A673 (cell line): Measurements from ENCODE around the gene HEMK1. TPM values are rescaled to one million over a fixed set of nuclear protein-coding genes. Genes with fewer than 3 reads are reported as not detected.

Source experiments
- BruUV-seq: library from RNA; stranded (reverse); fragments of 400-500 nt; replicated peaks from 2 replicates; lab custom pipeline; 2021; lab: Mats Ljungman, UMichigan
- CTCF ChIA-PET: fragments of 300-600 bp; sonication (Branson Sonifier 250); formaldehyde crosslinking; loops from one replicate; lab custom pipeline; 2022; ENCODE audit warnings: antibody characterized with exemption; lab: Charles Lee
- POLR2A ChIA-PET: fragments of 300-600 bp; sonication (Branson Sonifier 250); formaldehyde crosslinking; loops from one replicate; lab custom pipeline; 2022; ENCODE audit warnings: antibody characterized with exemption; ENCODE audit not compliant: low non-redundant PET; lab: Charles Lee
- DNase-seq: peaks from one replicate; pipeline ENCODE4 v3.0.0-alpha.2; 2015; ENCODE audit warnings: low spot score
- H3K27ac ChIP-seq: fragments of 200-600 bp; sonication (generic); 2 replicates; pipeline ENCODE4 v1.5.1; 2016; ENCODE audit warnings: mixed run types, low read depth, mild to moderate bottlenecking, mixed read lengths, antibody characterized with exemption, low read length; ENCODE audit not compliant: poor library complexity, severe bottlenecking
- H3K27me3 ChIP-seq: fragments of 200-600 bp; sonication (generic); replicated peaks from 2 replicates; pipeline ENCODE4 v1.6.1; 2017; ENCODE audit warnings: mixed run types, low read depth, mild to moderate bottlenecking, mixed read lengths, antibody characterized with exemption, low read length; ENCODE audit not compliant: insufficient read depth, poor library complexity
- H3K36me3 ChIP-seq: fragments of 200-600 bp; sonication (generic); 2 replicates; pipeline ENCODE4 v1.6.1; 2016; ENCODE audit warnings: mixed run types, mild to moderate bottlenecking, mixed read lengths, antibody characterized with exemption, low read length; ENCODE audit not compliant: insufficient read depth, poor library complexity, severe bottlenecking
- H3K4me1 ChIP-seq: fragments of 200-600 bp; sonication (generic); 2 replicates; pipeline ENCODE4 v1.6.1; 2017; ENCODE audit warnings: mixed run types, mild to moderate bottlenecking, mixed read lengths, antibody characterized with exemption, low read length; ENCODE audit not compliant: insufficient read depth, poor library complexity, severe bottlenecking
- H3K4me3 ChIP-seq: fragments of 200-600 bp; sonication (generic); 2 replicates; pipeline ENCODE4 v1.5.1; 2016; ENCODE audit warnings: low read depth, mixed run types, mild to moderate bottlenecking, mixed read lengths, low read length; ENCODE audit not compliant: poor library complexity, severe bottlenecking
- H3K9me3 ChIP-seq: fragments of 200-600 bp; sonication (generic); 2 replicates; pipeline ENCODE4 v1.6.1; 2016; ENCODE audit warnings: mixed run types, low read depth, mild to moderate bottlenecking, mixed read lengths, antibody characterized with exemption, low read length; ENCODE audit not compliant: poor library complexity, severe bottlenecking
- EZH2 ChIP-seq: fragments of 200-600 bp; sonication (generic); IDR thresholded peaks from 2 replicates; pipeline ENCODE4 v1.6.1; 2017; ENCODE audit warnings: borderline replicate concordance, low read depth, mild to moderate bottlenecking, mixed read lengths, antibody characterized with exemption, low read length; ENCODE audit not compliant: poor library complexity, severe bottlenecking
- intact Hi-C: fragments of 100-400 bp; cut with micrococcal nuclease; formaldehyde crosslinking; loops from one replicate; pipeline ENCODE4 v1.10.0; 2022; ENCODE audit not compliant: unreplicated experiment
- total RNA-seq: library from RNA; stranded (reverse); gene quantifications from 2 replicates; pipeline ENCODE4 v1.2.3, GENCODE V29; 2021
- TF ChIP-seq, protein P1 (sequence below): fragments of 300-800, 200-600 bp; sonication (generic); conservative IDR thresholded peaks from 2 replicates; pipeline ENCODE4 v1.5.1; 2017; ENCODE audit warnings: low read depth, mild to moderate bottlenecking, antibody characterized with exemption, low read length, moderate library complexity, mixed read lengths

HEMK1 gene
- total RNA-seq, 1 experiment from 2014 or later, result 5.7 TPM

DNA sequence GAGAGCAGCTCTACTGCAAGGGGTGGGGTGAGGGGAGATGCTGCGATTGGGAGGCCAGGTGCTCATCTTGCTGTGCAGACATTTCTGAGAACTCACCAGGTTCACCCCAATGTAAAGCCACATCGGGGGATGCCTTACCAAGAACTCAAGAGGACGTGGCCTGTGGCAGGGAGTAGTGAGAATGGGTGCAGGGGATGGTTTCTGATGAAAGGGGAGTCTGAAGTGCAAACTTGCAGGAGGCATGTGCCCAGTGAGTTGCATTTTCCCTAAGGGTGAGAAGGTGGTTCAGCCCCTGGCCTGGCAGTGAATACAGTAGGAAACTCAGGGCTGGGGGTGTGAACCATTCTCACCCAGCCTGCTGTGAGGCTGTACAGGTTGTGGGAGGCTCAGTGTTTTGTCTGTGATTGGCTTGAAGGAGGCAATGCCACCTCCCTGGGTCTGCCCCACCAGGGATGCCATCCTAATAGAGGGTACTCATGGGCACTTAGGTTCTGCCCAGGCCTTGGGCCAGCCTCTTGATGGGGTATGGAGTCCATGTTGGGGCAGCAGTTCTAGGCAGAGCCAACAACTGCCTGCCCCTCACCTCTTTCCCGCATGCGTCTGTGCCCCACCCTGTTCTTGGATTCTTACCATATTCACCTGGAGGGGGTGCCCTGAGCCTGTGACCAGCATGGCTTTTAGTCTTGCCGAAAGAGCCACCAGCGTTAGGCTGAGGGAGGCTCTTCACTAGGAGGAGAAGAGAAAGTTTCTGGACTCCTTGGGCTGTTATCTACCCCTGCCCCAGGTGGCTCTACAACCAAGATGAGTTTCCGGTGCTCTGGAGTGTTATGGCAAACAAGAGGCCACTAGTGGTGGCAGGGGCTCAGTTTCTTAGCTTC is 4.5 kb downstream of the HEMK1 start:
- intact Hi-C loops, result loop anchor here (5.0 kb wide), 1 partner anchor 38 kb away; the partner anchor contains the start of gene CISH
- no peaks in the 10 kb centered on the region for H3K4me1 ChIP-seq
- H3K36me3 ChIP-seq, result no peaks in the 10 kb centered on the region
- no peak overlapping the region for H3K27ac ChIP-seq
- DNase-seq, result no peak
- no peaks in the 10 kb centered on the region for H3K27me3 ChIP-seq
- no peak overlapping the region for H3K4me3 ChIP-seq
- H3K9me3 ChIP-seq, result no peaks in the 10 kb centered on the region
- no TSS peak for BruUV-seq
- POLR2A ChIA-PET, result no interaction called here
- CTCF ChIA-PET, result no interaction called here
- TF ChIP-seq EZH2, result no peak
- TF ChIP-seq, protein P1, sequence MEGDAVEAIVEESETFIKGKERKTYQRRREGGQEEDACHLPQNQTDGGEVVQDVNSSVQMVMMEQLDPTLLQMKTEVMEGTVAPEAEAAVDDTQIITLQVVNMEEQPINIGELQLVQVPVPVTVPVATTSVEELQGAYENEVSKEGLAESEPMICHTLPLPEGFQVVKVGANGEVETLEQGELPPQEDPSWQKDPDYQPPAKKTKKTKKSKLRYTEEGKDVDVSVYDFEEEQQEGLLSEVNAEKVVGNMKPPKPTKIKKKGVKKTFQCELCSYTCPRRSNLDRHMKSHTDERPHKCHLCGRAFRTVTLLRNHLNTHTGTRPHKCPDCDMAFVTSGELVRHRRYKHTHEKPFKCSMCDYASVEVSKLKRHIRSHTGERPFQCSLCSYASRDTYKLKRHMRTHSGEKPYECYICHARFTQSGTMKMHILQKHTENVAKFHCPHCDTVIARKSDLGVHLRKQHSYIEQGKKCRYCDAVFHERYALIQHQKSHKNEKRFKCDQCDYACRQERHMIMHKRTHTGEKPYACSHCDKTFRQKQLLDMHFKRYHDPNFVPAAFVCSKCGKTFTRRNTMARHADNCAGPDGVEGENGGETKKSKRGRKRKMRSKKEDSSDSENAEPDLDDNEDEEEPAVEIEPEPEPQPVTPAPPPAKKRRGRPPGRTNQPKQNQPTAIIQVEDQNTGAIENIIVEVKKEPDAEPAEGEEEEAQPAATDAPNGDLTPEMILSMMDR, result no peak

DNA sequence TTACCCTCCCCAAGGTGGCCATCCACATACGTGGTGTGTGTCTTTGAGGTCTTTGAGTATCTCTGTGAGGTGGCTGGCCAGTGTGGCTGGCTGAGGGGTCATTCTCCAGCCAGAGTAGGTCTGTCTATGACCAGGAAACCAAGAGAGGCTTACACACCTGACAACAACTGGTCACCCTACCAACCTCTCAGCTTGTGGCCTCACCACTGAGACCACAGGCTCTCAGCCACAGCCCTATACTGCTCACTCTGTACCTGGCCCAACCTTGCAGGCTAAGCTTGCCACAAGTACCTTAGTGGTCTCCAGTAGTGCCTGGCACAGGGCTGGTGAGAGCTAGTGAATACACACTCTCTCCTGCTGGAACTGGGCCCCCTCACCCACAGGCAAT is 5.1 kb downstream of the HEMK1 start:
- BruUV-seq, result no TSS peak
- Histone ChIP-seq H3K4me1 (no peaks in the 10 kb centered on the region), H3K27ac (no peak overlapping the region), H3K9me3 (no peaks in the 10 kb centered on the region), H3K36me3 (no peaks in the 10 kb centered on the region), H3K4me3 (no peak overlapping the region), H3K27me3 (no peaks in the 10 kb centered on the region)
- intact Hi-C loops, result loop anchor here (5.0 kb wide), 1 partner anchor 38 kb away; the partner anchor contains the start of gene CISH
- ChIA-PET CTCF (no interaction called here), POLR2A (no interaction called here)
- DNase-seq, result no peak
- no peak for TF ChIP-seq EZH2
- TF ChIP-seq, protein P1, result no peak

DNA sequence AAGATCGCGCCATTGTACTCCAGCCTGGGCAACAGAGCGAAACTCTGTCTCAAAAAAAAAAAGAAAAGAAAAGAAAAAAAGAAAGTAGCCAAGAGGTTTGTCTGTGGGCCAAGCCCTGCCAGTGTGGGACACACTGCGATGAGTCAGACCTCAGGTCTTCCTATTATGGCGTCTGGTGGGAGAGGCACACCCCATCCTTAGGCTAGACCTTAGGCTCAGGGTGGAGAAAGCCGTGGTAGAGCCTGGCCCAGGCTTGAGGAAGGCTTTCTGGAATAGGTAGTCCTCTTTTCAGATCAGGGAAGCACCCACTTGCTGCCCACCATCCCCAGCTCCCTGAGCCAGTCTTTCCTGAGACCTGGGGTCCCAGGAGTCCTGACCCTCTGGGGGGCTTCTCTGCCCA is 6.0 kb downstream of the HEMK1 start:
- no peaks in the 10 kb centered on the region for H3K27me3 ChIP-seq
- H3K4me1 ChIP-seq, result no peaks in the 10 kb centered on the region
- H3K4me3 ChIP-seq, result no peak overlapping the region
- TF ChIP-seq, protein P1, result no peak
- no peak for TF ChIP-seq EZH2
- no peak for DNase-seq
- ChIA-PET CTCF (interaction anchor here (0.6 kb wide), 1 partner anchor 14 kb away, joined by 4 read pairs; no protein-coding TSS in a partner anchor), POLR2A (no interaction called here)
- no peaks in the 10 kb centered on the region for H3K9me3 ChIP-seq
- no peaks in the 10 kb centered on the region for H3K36me3 ChIP-seq
- H3K27ac ChIP-seq, result no peak overlapping the region
- no TSS peak for BruUV-seq
- intact Hi-C loops, result no loop called here
